ENCODE data around the gene PTPN4.
A peak's percentile ranks its signal among the peaks of the same experiment; 100 is the strongest.

The PTPN4 gene

GRCh38 chr2:119759451-119760236, at the start of gene PTPN4:
PTPN4 (plus strand) TSS chr2:119759922; CDS start chr2:119809854, 49,932 bp downstream.
- Histone ChIP-seq H3K27ac (peak within 1 kb of the TSS; percentile 87 to 91), H3K4me1 (peaks cover 0 to 31% (median 0%) of the 10 kb centered on the region in 4 donors), H3K27me3 (no peaks in the 10 kb centered on the region), H3K9me3 (no peaks in the 10 kb centered on the region), H3K4me3 (peak within 1 kb of the TSS; percentile 91 to 97), H3K36me3 (no peaks in the 10 kb centered on the region)
- intact Hi-C loops (cut with DNase I; ENCODE audit: low total_unique reads), result loop anchor here (10.0 kb wide), 1 partner anchor 255 kb away; the partner anchor contains the start of gene EPB41L5
- TF ChIP-seq CTCF (IDR thresholded peaks at IDR 0.05), result peak in 1 of 2 experiments; percentile 6
- peak; percentile 94 to 98 for DNase-seq

GRCh38 chr2:119710281-119710680, 49.4 kb upstream of the PTPN4 start:
- no peaks in the 10 kb centered on the region for H3K4me1 ChIP-seq
- no peak overlapping the region for H3K4me3 ChIP-seq
- TF ChIP-seq CTCF (IDR thresholded peaks at IDR 0.05), result no peak
- no peaks in the 10 kb centered on the region for H3K36me3 ChIP-seq
- no peak overlapping the region for H3K27ac ChIP-seq
- H3K27me3 ChIP-seq, result peaks cover 0 to 2% of the 10 kb centered on the region in 2 donors
- intact Hi-C loops (cut with DNase I; ENCODE audit: low total_unique reads), result no loop called here
- DNase-seq, result peak in 1 of 2 donors; percentile 38
- H3K9me3 ChIP-seq, result no peaks in the 10 kb centered on the region

GRCh38 chr2:119711352-119711751, 48.4 kb upstream of the PTPN4 start:
- H3K27ac ChIP-seq, result no peak overlapping the region
- H3K4me1 ChIP-seq, result no peaks in the 10 kb centered on the region
- intact Hi-C loops (cut with DNase I; ENCODE audit: low total_unique reads), result no loop called here
- no peaks in the 10 kb centered on the region for H3K36me3 ChIP-seq
- DNase-seq, result no peak
- no peaks in the 10 kb centered on the region for H3K9me3 ChIP-seq
- H3K27me3 ChIP-seq, result peaks cover 0 to 5% of the 10 kb centered on the region in 2 donors
- H3K4me3 ChIP-seq, result no peak overlapping the region
- no peak for TF ChIP-seq CTCF (IDR thresholded peaks at IDR 0.05)

GRCh38 chr2:119712571-119712970, 47.2 kb upstream of the PTPN4 start:
- Histone ChIP-seq H3K4me3 (no peak overlapping the region), H3K27me3 (peaks cover 0 to 5% of the 10 kb centered on the region in 2 donors), H3K27ac (no peak overlapping the region), H3K9me3 (no peaks in the 10 kb centered on the region), H3K36me3 (no peaks in the 10 kb centered on the region), H3K4me1 (no peaks in the 10 kb centered on the region)
- DNase-seq, result no peak
- intact Hi-C loops (cut with DNase I; ENCODE audit: low total_unique reads), result no loop called here
- no peak for TF ChIP-seq CTCF (IDR thresholded peaks at IDR 0.05)

GRCh38 chr2:119713819-119714490, 45.8 kb upstream of the PTPN4 start:
- intact Hi-C loops (cut with DNase I; ENCODE audit: low total_unique reads), result no loop called here
- no peak for TF ChIP-seq CTCF (IDR thresholded peaks at IDR 0.05)
- no peak for DNase-seq
- H3K9me3 ChIP-seq, result no peaks in the 10 kb centered on the region
- no peaks in the 10 kb centered on the region for H3K4me1 ChIP-seq
- no peaks in the 10 kb centered on the region for H3K36me3 ChIP-seq
- H3K4me3 ChIP-seq, result no peak overlapping the region
- H3K27ac ChIP-seq, result no peak overlapping the region
- peaks cover 0 to 5% of the 10 kb centered on the region in 2 donors for H3K27me3 ChIP-seq
